CD4-positive, alpha-beta T cell treated with Interleukin-1 beta for 1 hour (primary cell): ENCODE measurements around the gene ATP8A2.

Experiments
- DNase-seq, 2 donors: peaks; one replicate each; pipeline ENCODE4 v3.0.0-alpha.2; 2020 to 2022

The ATP8A2 gene

DNA sequence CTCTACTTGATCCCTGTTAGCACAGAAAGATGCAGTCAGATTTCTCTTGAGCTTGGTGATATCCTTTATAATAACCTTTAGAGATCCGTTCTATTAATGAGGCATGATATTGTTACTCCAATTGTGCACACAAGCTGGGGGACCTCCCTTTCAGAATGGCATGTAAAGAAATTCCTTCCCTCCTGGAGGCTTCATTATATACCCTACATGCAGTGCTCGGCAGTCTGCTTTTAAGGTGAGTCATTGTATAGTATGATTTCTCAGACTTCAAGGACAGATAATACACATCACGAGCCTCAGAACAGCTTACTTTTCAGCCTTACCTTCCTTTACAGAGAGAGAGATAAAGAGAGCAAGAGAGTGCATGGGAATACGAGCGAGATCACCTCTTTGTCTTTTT is 261.3 kb downstream of the ATP8A2 start:
- no peak for DNase-seq

DNA sequence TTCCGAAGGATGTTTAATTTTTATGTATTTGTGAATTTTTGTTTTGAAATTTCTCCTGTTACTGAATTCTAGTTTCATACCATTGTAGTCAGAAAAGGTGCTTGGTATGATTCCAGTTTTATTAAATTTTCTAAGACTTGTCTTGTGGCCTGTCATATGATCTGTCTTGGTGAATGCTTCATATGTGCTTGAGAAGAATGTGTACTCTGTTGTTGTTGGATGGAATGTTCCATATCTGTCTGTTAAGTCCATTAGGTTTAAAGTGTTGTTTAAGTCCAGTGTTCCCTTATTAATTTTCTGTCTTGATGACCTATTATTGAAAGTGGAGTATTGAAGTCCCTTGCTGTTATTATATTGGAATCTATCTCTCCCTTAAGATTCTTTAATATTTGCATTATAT is 273.9 kb downstream of the ATP8A2 start:
- no peak for DNase-seq

DNA sequence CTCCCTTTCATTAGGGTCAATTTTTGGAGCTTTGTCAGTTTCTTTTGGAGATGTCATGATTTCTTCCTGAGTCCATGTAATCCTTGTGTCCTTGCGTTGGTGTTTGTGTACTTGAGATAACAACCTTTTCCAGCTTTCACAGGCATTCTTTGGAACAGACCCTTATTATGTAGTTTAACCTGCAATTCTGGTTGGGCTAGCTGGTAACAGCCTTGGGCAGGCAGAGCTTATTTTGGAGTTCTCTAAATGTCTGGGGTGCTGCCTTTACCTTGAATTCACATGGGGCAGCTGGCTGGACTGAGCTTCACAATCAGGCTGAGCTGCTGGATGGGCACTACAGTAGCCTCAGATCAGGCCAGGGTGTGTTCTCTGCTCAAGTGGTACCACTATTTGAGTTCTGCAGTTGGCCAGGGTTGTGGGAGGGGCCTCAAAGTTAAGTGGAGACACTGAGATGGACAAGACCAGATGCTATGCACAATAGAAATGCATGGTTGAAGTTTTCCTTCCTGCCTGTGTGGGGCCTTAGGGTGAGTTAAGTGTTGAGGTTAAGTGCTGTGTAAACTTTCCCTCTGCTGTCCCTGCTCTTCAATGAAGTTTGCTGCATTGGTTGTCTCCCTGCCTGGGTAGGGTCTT is 277.3 kb downstream of the ATP8A2 start:
- DNase-seq, result no peak

DNA sequence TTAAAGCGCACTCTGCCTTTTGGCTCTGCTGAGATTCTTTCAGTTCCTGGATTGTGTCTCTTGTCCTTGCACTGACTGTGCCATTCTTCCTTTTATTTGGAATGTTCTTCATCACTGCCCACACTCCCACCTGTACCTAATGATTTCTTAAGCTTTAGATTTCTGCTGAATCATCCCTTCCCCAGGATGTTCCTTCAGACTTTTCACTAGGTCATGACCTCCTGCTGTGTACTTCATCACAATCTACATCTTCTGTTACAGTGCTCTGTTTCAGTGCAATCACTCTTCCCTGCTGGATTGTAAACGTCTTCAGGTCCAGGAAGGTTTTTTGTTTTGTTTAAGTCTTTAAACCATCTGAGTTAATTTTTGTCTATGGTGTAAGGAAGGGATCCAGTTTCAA is 281.0 kb downstream of the ATP8A2 start:
- no peak for DNase-seq

DNA sequence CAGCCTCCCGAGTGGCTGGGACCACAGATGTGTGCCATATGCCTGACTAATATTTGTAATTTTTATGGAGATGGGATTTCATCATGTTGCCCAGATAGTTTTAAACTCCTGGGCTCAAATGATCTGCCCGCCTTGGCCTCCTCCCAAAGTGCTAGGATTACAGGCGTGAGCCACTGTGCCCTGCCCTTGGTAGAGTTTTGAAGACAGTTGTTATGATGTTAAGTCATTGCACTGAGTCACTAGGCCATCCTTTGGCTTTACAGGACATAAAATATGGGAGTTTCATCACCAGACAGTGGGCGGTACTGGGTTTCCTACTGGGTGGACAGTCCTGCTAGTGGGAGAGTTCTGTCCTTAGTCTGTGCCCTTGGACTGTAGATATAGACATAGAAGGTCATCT is 282.5 kb downstream of the ATP8A2 start:
- no peak for DNase-seq

DNA sequence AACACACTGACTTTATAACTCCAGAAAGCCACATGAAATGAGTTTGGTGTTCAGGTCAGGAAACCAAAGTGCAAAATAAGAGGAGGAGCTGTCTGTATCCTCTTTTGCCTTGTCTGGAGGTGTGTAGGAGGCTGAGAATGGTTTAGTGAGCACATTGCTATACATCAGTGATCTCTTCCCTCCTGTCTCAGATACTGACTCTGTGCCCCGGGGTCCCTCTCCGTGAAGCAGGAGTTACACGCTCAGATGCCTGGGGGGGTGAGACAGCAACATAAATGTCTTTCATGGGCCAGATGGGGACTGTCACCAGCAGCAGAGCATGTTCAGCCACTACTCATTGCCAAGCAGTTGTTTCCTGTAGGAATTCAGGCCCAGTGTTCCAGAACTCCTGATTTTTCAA is 285.4 kb downstream of the ATP8A2 start:
- no peak for DNase-seq

DNA sequence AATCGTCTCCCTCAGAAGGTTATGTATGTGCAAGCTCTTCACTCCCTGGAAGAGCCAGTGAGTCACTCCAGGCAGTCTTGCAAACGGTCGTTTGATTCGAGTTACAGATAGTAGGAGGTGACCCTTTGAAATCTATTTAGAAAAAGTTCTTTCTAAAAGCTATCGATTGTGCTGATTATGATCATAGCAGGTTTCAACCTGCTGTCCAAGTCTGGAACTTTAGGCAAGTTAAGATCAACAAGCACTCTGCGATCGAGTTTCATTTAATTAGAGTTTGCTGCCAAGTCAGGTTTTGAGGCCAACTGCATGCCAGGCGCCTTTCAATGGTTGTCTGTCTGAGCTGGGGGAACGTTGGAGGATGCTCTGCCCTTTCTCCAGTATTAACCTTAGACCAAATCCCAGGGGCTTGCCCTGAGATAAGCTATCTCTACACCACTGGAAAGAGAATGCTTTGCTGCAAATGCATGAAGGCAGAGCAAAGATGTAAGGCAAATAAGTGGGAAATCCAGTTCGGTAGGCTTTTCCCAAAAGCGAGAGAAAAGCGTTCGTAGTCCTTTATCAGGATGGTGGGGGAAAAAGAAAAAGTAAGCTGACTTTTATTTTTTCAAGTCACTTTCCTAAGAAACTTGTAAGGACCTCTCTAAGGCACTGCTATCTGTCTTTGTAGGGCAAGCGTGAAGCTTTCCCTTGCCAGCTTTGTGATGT is 287.5 kb downstream of the ATP8A2 start:
- DNase-seq, result no peak

DNA sequence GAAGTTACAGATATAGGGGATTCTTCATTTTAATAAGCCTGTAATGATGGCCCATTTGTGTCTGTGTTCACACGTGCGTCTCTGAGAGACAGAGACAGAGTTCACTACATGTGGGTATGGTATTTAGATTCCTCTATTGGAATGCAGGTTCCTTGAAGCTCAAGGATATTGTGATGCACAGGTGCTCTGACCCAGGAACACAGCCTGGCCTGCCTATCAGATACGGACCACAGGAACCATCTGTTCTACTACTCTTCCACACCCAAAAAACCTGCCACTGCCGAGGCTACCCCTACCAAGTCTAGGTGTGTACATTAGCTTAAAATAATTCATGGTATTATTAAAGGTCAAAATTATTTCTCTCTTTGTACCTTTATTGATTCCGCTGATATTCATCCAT is 289.2 kb downstream of the ATP8A2 start:
- DNase-seq, result no peak

DNA sequence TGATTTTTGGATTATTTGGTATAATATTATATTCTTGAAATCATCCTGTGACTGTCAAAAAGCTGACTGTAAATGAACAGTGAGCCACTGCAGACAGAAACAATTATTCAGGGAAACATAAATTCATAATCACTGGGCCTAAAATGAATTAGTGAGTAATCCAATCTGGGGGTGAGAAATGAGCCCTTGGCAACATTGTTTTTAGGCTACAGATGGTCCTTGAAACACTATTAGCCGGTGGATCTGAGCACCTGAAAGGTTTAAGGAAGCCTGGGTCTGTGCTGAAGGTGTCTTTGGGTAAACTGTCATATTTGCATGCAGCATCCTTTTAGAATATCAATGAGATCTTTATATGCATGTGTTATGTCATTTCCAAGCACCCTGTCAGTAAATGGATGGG is 290.7 kb downstream of the ATP8A2 start:
- no peak for DNase-seq

DNA sequence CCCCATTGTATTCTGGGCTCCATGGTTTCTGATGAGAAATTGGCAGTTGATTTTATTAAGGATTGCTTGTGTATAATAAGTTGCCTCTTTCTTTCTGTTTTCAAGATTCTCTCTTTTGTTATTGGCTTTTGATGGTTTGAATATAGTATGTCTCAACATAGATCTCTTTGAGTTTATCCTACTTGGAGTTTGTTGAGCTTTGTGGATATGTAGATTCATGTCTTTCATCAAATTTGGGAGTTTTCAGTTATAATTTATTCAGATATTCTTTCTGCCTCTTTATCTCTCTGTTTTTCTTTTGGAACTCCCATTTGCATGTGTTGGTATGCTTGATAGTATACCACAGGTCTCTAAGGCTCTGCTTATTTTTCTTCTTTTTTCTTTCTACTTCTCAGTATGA is 296.6 kb downstream of the ATP8A2 start:
- DNase-seq, result no peak

DNA sequence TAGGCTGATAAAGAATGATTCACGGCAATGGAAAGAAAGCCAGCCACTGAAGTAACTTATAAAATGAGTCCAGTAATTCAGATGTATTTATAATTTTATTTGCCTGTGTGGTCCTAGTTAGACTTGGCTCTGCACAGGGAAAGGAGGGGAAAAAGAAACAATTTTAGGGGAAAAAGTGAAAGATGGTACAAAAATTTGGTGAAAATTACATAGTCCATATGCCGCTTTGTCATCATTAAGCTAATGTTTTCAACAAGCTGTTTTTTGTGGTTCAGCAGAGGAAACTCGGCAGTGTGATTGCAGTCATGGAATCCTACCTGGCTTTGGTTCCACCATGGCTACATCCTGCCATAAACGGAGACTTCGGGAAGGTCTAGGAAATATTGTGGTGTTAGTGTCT is 301.9 kb downstream of the ATP8A2 start:
- no peak for DNase-seq

DNA sequence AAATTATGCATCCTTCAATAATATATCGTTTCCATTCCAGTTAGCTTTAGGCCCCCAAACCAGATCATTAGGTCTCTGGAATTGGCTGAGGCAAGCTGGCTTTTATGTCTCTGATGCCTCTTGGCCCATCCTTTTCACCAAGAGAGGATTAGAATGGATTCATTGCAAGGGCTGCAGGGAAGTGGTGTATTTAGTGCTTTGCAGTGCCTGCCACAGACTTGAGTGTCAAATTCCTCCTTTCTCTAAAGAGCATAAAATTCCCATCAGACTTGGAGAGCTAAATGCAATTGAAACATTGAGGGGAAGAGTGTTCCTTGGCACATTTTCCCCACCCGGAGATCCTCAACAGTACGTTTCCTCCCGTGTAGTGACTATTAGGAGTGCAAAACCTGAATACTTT is 302.6 kb downstream of the ATP8A2 start:
- DNase-seq, result no peak

DNA sequence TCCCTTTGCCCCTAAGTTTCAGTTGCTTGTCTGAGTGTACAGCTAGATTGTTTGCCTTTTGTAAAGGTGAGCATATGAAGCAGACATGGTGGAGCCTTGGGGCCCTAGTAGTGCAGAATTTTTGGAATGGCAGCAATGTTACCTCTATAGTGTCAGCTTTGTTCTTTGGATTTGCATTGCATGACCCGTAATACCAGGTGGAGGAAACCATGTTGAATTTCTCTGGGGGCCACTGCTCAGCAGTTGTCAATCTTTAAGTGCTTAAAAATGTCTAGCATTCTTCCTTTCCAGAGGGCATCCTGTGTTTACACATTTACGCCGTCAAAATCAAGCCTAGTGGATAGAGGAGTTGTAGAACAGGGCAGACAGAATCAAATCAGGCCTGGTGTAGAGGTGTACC is 303.3 kb downstream of the ATP8A2 start:
- no peak for DNase-seq

DNA sequence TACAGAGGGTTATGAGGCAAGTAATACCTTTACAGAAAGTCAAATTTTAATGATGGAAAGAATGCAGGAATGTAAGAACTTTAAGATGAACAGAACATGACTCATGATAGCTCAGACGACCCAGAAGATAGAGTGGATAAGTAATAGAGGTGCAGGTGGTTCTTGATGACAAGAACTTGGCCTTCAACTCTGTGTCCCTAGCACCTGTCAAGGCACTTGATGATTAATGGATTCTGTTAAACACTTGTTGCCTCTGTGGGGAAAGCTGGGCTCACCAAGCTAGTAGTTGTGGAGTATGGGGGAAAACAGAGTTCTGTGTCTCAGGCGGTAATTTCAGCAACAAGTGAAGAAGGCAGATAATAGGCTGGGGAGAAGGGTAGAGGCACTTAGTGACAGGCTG is 306.2 kb downstream of the ATP8A2 start:
- no peak for DNase-seq

DNA sequence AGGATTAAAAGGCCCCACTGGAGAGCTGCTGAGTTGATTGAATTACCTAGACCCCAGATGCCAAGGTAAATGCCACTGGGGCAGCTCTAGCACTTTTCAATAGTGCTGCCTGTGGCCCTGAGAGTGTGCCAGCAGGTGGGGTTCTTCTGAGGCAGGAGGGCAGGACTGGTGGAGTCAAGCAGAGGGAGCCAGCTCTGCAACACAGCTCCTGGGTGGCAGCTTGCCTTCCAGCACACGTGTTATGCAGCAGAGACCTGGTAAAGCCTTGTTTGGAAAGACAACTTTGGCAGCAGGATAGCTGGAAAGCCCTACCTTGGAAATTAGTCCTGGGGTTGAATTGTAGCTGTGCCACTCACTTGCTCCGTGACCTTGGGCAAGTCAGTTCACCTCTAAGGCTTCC is 306.6 kb downstream of the ATP8A2 start:
- DNase-seq, result peak in 1 of 2 donors; percentile 1

DNA sequence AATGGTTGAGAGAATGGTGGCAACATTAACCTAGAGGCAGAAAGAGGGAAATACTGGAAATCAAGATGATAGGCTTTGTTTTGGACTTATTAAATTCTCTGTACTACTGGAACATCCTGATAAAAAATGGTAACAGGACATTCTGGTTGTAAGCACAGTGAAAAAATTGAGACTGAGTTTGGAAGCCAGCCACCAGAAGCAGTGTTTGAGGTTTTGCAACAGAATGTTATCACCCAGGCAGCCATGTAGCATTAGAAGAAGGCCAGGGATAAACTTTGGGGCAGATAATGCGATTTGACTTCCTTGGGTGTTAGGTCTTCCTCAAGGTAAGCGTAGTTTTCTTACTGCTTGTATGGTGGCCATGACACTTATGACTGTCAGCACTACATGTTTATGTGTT is 307.4 kb downstream of the ATP8A2 start:
- no peak for DNase-seq

DNA sequence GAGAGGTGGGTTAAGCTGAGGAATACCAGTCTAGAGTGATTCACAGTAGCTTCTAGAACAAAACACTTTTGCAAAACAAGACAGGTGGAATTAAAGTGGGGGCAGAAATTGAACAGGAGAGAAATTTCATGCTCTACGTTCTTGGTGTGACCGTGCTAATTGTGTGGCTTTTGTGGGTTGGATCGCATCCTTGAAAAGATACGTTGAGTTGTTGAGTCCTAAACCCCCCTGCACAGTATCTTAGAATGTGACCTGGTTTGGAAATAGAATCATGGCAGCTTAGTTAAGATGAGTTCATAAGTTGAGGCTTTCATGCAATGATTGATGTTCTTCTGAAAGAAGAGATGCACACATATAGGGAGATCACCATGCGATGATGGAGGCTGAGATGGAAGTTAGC is 308.2 kb downstream of the ATP8A2 start:
- no peak for DNase-seq

DNA sequence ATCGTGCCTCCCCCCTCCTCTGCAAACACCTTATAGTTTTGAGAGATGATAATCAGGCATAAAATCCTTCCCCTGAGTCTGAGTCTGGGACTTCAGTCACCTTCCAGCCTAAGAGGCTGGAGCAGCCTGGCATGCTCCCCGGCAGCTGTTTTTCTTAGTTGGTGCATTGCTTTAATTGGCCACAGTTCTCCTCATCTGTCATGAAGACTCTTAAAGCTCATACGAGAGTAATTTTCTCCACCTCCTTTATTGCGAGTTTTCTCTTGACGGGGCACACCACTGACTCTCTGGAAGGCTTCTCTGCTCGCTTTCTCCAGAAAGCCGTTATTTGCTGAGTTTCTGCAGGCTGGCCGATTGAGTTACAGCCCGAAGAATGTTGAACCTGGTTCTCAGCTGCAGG is 310.5 kb downstream of the ATP8A2 start:
- no peak for DNase-seq

DNA sequence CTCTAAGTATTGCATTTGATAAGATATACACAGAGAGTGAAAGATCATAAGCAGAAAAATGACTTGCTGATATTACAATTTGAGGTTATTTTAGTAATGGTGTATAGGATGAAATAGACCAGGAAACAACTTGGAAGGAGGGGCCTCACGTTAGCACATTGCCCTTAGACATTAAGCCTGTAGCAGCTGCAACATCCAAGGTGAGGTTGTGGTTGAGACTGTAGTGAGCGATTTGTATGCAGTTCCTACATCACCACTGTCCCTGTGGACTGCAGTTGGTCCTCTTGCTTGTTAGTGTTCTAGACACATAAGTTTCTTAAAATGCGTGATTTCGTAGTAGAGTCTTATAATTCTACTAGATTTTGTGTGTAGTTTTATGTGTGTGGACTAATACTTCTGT is 311.3 kb downstream of the ATP8A2 start:
- no peak for DNase-seq

DNA sequence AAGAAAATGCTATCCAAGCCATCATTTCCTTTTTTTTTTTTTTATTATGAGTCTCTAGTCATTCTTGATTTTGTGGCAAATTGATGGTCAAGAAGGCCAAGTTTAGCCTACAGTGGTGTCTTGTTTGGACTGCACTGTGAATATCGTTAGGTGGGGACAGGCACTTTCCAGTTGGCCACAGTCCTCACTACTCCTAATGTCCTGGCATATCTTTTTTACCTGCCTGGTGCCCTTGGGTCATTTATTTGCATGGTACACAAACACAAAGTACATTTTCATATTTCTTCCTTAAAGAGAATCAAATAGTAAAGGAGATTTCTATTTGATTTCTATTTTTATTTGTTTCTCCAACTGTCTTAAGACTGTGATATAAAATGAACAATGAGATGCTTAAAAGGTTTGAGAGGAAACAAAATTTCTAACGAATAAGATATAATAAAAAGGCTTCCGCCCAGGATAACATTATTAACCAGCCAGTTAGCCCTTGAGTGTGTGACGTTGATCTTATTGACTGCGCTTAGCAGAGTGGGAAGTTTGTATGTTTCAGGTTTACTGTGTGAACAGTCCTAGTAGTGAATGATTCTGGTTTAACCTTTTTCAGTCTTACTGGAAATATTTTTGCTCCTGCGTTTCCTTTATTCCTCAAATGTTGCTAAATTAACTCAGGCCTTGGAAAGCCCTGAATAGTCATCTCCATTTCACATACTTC is 312.0 kb downstream of the ATP8A2 start:
- no peak for DNase-seq

DNA sequence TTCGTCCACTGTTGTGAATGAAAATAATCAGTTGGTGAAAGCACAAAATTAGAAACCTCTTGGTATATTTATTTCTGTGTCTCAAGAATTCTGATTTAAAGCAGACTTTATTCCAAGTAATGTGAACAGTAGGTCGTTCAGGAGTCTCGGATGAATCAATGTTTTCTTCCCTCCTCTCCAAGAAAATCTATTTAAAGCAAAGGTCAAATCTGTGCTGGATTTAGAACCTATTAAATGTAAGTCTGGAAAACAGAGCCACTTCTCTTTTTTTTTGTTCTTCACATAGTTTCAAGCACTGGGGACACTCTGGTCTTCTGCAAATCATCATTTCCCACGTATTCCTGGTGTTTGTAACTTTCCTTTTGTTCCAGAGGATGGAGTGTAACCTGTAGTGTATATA is 312.7 kb downstream of the ATP8A2 start:
- DNase-seq, result no peak

DNA sequence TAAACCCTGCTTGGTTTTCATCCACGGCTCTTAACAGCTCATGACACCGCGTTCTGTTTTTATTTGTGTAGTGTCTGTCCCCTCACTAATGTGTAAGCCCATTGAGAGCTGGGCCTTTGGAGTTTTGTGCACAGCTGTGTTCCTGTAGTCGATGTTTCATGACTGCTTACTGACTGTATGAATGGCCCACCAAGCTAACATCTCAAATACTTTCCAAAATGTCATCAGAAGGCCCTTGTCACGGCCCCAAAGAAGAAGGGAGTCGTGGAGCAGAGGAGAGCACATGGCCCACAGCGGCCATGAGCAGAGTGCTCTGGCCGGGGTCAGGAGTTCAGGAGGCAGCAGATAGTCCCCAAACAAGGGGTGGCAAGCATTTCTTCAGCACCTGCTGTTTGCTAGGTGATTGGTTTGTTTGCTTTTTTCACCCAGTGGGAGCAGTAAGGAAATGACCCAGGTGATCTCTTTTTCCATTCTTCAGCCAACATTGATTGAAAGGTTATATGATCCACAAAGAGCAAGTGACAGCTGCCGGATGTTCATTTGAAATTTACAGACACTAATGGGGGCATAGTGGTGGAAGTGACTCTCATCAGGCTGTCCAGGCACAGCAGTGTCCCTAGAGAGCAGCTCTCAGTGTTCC is 315.2 kb downstream of the ATP8A2 start:
- DNase-seq, result no peak

DNA sequence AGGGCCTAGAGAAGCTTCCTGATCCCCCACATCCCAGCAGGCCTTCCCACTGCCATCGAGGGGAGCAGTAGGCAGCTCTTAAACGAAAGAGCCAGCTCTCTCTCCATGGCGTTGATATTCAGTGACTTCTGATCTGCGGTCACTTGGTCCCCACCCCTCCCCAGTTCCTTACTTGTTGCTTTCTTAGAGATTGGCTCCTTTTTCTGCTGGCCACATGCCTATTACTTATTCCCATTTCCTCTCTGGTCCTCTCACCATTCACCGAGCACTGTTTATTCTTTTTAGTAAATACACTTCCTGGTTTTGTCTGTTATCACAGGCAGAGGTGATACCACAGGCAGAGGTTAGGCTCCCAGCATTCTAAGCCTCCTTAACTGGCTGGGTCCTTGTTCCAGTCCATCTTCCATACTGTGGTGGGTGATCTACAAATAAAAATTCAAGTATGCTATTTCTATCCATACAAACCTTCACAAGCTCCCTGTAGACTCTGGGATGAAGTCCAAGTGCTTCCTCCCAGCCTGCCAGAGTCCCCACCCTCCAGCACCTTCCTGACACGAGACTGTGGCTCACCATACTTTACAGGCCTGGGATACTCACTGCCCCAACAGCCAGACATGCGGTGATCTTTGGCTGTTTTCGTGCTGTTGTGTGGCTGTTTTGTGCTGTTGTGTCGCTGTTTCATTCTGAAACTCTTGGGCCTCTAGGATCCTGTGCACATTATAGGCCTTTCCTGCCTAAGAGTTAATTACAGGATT is 315.9 kb downstream of the ATP8A2 start:
- DNase-seq, result no peak
